PC-3 (cell line): ENCODE data around the gene LYL1. TPM values are rescaled to one million over a fixed set of nuclear protein-coding genes. Genes with fewer than 3 reads are reported as not detected.

Experiments used
- ATAC-seq: fragments of 200-7000 bp; cut with Tn5 transposase; 2 replicates; pipeline ENCODE4 v1.9.1; 2020; ENCODE audit warnings: mild to moderate bottlenecking, moderate library complexity
- BruUV-seq: library from RNA; stranded (reverse); fragments of 400-500 nt; replicated peaks from 2 replicates; lab custom pipeline; 2021; lab: Mats Ljungman, UMichigan
- CTCF ChIA-PET: fragments of 300-600 bp; sonication (Branson Sonifier 250); formaldehyde crosslinking; loops from one replicate; lab custom pipeline; 2022; ENCODE audit warnings: antibody characterized with exemption; lab: Charles Lee
- POLR2A ChIA-PET: fragments of 300-600 bp; sonication (Branson Sonifier 250); formaldehyde crosslinking; loops from one replicate; lab custom pipeline; 2022; ENCODE audit warnings: antibody characterized with exemption; ENCODE audit not compliant: unreplicated experiment; lab: Charles Lee
- DNase-seq: peaks from one replicate; pipeline ENCODE4 v3.0.0-alpha.2; 2015
- H2AFZ ChIP-seq: fragments of 300-600 bp; sonication (generic); 2 replicates; pipeline ENCODE4 v1.6.0; 2016; ENCODE audit warnings: antibody characterized with exemption, low read length
- H3F3A ChIP-seq: fragments of 300-600 bp; sonication (generic); one replicate; pipeline ENCODE4 v1.6.0; 2017; ENCODE audit warnings: antibody characterized with exemption, low read length, control low read depth, mild to moderate bottlenecking; ENCODE audit not compliant: unreplicated experiment
- H3K27ac ChIP-seq: fragments of 300-600 bp; sonication (generic); 2 replicates; pipeline ENCODE4 v1.5.1; 2016; ENCODE audit warnings: mild to moderate bottlenecking, low read length
- H3K27me3 ChIP-seq: fragments of 300-600 bp; sonication (generic); 2 replicates; pipeline ENCODE4 v1.6.1; 2016; ENCODE audit warnings: low read length, mixed read lengths
- H3K36me3 ChIP-seq: fragments of 300-600 bp; sonication (generic); 2 replicates; pipeline ENCODE4 v1.6.1; 2016; ENCODE audit warnings: low read depth, mixed run types, low read length, mixed read lengths
- H3K4me1 ChIP-seq: fragments of 300-600 bp; sonication (generic); 2 replicates; pipeline ENCODE4 v1.5.1; 2016; ENCODE audit warnings: low read length; ENCODE audit not compliant: insufficient read depth
- H3K4me2 ChIP-seq: fragments of 300-600 bp; sonication (generic); 2 replicates; pipeline ENCODE4 v1.6.0; 2016; ENCODE audit warnings: low read length
- H3K4me3 ChIP-seq: fragments of 300-600 bp; sonication (generic); 2 replicates; pipeline ENCODE4 v1.5.1; 2016; ENCODE audit warnings: mild to moderate bottlenecking, low read length, mixed read lengths
- H3K79me2 ChIP-seq: fragments of 300-600 bp; sonication (generic); 2 replicates; pipeline ENCODE4 v1.6.1; 2017; ENCODE audit warnings: low read length, mixed read lengths
- H3K9ac ChIP-seq: fragments of 300-600 bp; sonication (generic); 2 replicates; pipeline ENCODE4 v1.6.0; 2016; ENCODE audit warnings: mild to moderate bottlenecking, low read length
- H3K9me2 ChIP-seq: fragments of 300-600 bp; sonication (generic); replicated peaks from 2 replicates; pipeline ENCODE4 v1.6.1; 2016; ENCODE audit warnings: mixed run types, low read length, mixed read lengths
- H3K9me3 ChIP-seq: fragments of 300-600 bp; sonication (generic); 2 replicates; pipeline ENCODE4 v1.6.1; 2016; ENCODE audit warnings: low read length, mixed read lengths
- H4K20me1 ChIP-seq: fragments of 300-600 bp; sonication (generic); 2 replicates; pipeline ENCODE4 v1.6.1; 2016; ENCODE audit warnings: low read length, mixed read lengths
- CTCF ChIP-seq: fragments of 300-600 bp; sonication (generic); conservative IDR thresholded peaks from 2 replicates; pipeline ENCODE4 v1.5.1; 2017; ENCODE audit warnings: antibody characterized with exemption, low read depth, mild to moderate bottlenecking, low read length
- EZH2 ChIP-seq: fragments of 300-600 bp; sonication (generic); IDR thresholded peaks from one replicate; pipeline ENCODE4 v1.6.1; 2017; ENCODE audit warnings: antibody characterized with exemption, mild to moderate bottlenecking, low read length; ENCODE audit not compliant: unreplicated experiment
- EZH2phosphoT487 ChIP-seq: fragments of 300-600 bp; sonication (generic); IDR thresholded peaks from 2 replicates; pipeline ENCODE4 v1.6.1; 2018; ENCODE audit warnings: mild to moderate bottlenecking, antibody characterized with exemption, low read length, borderline replicate concordance
- intact Hi-C: fragments of 100-400 bp; cut with micrococcal nuclease; formaldehyde crosslinking; loops from 2 replicates; pipeline ENCODE4 v1.9.0; 2023
- total RNA-seq: library from RNA; depleted of rRNA; stranded (reverse); fragments of >200 nt; gene quantifications from 2 replicates; pipeline ENCODE4 v1.2.3, GENCODE V29; 2014

LYL1 gene
- total RNA-seq, 1 experiment from 2014 or later, result 3.3 TPM

- no peak overlapping the region for H3K9ac ChIP-seq
- H3K79me2 ChIP-seq, result no peaks in the 10 kb centered on the region
- peak; percentile 36 for ATAC-seq
- H3K27ac ChIP-seq, result no peak overlapping the region
- peaks cover 25% of the 10 kb centered on the region; the same call in 1 of the 2 replicates for H3K36me3 ChIP-seq
- H3K9me2 ChIP-seq, result no peaks in the 10 kb centered on the region
- peak; percentile 39 for DNase-seq
- H3K4me1 ChIP-seq, result peaks cover 6% of the 10 kb centered on the region
- H3K27me3 ChIP-seq, result no peaks in the 10 kb centered on the region
- no peak overlapping the region for H2AFZ ChIP-seq
- TF ChIP-seq EZH2phosphoT487, result no peak
- TF ChIP-seq CTCF, result peak; percentile 50
- no peaks in the 10 kb centered on the region for H4K20me1 ChIP-seq
- no TSS peak for BruUV-seq
- H3F3A ChIP-seq, result no peaks in the 10 kb centered on the region
- H3K4me2 ChIP-seq, result no peak overlapping the region
- no peaks in the 10 kb centered on the region for H3K9me3 ChIP-seq
- ChIA-PET POLR2A (no interaction called here), CTCF (interaction anchor here (0.5 kb wide), 1 partner anchor 196 kb away, joined by 3 read pairs; no protein-coding TSS in a partner anchor)
- intact Hi-C loops, result no loop called here
- no peak overlapping the region for H3K4me3 ChIP-seq
Measured at GRCh38 chr19:13082192-13083007, 20.3 kb downstream of the LYL1 start.

- Histone ChIP-seq H3F3A (no peaks in the 10 kb centered on the region), H2AFZ (no peak overlapping the region), H3K9me3 (no peaks in the 10 kb centered on the region), H3K27me3 (no peaks in the 10 kb centered on the region), H3K9me2 (no peaks in the 10 kb centered on the region), H3K27ac (no peak overlapping the region), H4K20me1 (no peaks in the 10 kb centered on the region), H3K4me2 (no peak overlapping the region), H3K36me3 (peaks cover 32% of the 10 kb centered on the region; the same call in 1 of the 2 replicates), H3K9ac (no peak overlapping the region), H3K4me1 (peaks cover 6% of the 10 kb centered on the region), H3K4me3 (no peak overlapping the region), H3K79me2 (no peaks in the 10 kb centered on the region)
- intact Hi-C loops, result no loop called here
- BruUV-seq, result no TSS peak
- TF ChIP-seq EZH2, result no peak
- TF ChIP-seq EZH2phosphoT487, result no peak
- TF ChIP-seq CTCF, result no peak
- ATAC-seq, result peak; percentile 43
- DNase-seq, result no peak
- POLR2A ChIA-PET, result no interaction called here
- CTCF ChIA-PET, result interaction anchor here (0.6 kb wide), 1 partner anchor 112 kb away, joined by 4 read pairs; no protein-coding TSS in a partner anchor
Measured at GRCh38 chr19:13079542-13079986, 23.1 kb downstream of the LYL1 start.
